COLO829 (cell line): ENCODE results near the gene MATCAP1.

Experiments
- DNase-seq: peaks from one replicate; pipeline ENCODE4 v3.0.0; 2012; ENCODE audit warnings: low spot score

The MATCAP1 gene

GRCh38 chr16:67156143-67156844 is 27.5 kb downstream of the MATCAP1 start:
- DNase-seq = no peak

- no peak for DNase-seq
These were observed 28.2 kb downstream of the MATCAP1 start for GRCh38 chr16:67155295-67156142.

DNA sequence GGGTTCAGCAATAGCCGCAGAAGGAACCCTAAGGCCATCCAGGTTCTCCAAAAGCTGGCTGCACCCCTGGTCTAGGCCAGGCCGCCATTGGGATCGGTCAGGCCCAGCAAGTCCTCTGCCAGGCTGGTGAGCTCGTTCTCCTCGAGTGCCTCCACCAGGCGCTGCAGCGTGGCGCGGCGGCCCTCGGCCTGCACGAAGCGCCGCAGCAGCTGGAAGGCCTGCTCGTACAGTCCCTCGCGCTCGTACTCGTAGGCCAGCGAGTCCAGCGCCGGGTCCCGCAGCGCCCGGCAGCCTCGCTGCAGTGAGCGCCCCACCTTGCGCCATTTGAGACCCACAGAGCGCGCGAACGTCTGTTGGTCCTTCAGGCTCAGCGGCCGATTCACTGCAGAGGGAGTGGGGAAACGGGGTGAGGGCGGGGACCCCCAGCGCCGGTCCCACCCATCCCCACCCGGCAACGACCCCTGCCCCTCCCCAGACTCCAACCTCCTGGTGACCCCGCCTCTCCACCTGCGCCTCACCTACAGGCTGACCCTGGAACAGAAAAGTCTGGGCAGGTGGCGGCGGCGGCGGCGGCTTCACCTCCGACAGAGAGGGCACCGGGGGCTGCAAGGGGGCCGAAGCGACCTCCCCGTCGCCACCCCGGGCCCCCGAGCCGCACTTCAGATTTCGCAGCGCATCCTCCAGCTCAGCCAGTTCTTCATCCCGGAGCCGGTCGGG is 29.0 kb downstream of the MATCAP1 start:
- DNase-seq = no peak

DNA sequence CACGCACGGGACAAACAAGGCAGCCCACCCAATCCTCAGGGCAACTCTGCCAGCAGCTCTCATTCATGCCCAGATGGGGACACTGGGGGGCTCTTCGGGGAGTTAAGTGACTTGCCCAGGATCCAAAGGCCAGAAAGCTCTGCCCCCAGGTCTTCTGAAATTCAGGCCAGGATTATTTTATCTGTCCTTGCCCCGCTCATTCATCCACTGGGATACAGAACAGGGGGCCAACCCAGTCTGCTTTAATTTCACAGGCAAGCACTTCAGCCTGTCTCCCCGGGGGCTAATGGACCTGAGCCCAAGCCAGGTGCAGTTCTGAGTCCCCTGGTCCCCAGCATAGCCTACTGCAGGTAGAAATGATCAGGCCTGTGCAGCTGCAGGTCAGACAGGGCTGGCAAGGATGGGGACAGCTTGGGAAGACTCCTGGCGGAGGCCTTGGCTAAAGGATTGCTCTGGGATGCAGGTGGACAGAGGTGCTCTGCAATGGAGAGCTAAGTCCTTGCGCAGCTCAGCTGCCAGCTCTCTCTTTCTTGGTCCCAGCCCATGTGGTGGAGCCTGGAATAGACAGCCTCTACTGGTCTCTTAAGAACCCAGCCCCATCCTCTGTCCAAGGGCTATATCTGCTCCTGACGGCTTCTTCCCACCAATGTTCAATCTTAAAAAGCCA is 32.2 kb downstream of the MATCAP1 start:
- no peak for DNase-seq

DNA sequence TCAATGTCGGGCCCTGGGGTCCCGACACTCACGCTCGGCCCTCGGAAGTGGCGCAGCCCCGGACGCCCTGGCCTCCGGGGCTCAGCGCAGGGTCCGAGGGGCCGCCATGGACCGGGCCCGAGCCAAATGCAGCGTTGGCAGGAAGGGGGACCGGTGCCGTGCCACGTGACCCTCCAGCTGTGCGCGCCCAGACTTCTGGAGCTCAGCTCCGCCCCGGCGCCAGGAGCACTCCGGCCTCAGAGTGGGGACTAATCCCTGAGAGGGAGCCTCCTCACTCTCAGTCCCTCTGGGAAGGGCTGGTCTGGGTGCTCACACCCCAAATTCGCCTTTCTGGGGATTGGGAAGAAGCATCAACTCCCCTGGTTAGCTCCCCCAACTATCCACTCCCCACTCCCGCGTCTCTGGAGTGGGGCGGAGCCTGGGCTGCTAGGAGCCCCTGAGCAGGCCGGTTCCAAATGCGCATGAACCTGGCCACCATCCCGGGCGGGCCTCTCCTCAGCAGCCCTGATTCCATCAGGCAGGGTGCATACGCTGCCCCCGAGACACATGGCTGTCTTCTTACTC is 32.8 kb downstream of the MATCAP1 start, which contains the start of gene B3GNT9:
TSS of gene B3GNT9 (minus strand) at position 166 of the 564 bp plus-strand sequence. CDS start 513 bp downstream, outside the sequence.
- DNase-seq = no peak

- DNase-seq = no peak
These were observed 33.5 kb downstream of the MATCAP1 start for GRCh38 chr16:67150047-67150832.

DNA sequence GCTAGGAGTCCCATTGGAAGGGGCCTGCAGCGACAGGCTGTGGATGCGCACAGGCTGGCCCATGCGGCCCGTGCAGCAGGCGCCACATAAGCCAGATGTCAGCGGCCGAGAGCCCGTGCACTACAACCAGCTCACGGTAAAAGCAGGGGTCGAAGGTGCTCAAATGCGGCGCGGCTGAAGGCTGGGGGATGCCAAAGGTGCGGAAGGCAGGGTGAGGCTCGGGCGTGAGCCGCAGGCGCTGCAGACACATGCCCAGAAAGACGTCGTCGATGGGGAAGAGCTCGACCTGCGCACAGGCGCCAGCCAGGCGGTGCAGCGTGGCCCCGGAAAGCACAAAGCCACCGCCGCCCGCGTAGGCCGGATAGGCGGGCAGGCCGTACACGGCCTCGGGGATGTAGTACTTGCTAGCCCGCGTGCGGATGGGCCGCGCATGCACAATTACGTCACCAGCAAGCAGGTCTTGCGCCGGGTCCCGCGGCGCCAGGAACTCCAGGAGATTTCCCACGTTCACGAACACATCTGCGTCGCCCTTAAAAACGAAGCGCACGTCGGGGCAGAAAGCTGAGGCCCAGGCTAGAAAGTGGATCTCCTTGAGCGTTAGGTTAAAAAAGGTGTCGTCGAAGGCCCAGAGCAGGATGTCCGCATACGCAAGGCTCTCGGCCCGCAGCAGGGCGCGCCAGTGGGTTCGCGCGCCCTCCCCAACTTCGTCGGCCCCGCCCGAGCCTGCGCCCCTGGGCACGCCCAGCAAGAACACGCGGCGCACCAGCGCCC is 34.3 kb downstream of the MATCAP1 start:
- no peak for DNase-seq

DNA sequence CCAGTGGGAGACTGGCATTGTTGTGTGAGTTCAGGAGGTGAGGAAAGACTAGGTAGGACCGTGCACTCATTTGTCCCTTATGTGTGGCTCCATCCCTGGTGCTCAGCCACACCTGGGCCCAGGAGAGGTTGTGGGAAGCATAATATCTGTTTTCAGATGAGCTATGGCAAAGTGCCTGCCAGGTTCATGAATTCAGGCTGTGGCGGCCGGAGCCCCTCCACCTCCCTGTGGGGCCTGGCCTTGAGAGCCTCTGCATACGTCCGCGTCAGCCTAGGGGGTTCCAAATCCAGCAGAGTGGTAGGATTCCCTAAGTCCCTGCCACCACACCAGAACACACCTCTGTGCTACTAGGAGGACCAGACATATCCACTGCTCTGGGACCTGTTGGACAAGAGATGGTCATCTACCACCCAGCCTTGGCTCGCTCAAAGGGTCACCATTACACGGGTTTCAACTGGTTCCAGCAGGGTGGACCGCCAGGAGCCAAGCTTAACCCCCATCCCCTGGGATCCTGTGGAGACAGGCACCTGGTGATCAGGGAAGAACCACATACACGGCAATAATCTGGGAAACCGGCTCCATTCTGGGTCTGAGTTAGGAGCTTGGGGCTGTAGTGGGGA is 35.0 kb downstream of the MATCAP1 start:
- no peak for DNase-seq

DNA sequence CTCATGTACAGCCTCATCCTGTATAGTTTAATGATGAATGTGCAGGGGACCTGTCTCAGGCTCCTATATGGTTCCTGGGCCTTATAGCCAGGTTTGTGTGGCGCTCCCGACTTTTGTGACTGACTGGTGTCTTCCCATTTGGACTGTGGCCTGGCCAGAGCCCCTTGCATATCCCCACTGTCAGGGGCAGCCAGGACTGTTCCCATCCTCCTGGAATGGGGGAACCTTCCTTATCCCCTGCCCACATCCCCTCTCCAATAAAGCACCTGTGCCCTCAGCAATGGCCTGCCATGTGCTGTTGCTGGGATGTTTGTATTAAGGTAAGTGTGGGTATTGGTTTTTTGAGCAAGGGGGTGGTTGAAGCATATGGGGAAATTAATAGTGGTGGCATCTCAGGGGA is 35.5 kb downstream of the MATCAP1 start:
- no peak for DNase-seq

DNA sequence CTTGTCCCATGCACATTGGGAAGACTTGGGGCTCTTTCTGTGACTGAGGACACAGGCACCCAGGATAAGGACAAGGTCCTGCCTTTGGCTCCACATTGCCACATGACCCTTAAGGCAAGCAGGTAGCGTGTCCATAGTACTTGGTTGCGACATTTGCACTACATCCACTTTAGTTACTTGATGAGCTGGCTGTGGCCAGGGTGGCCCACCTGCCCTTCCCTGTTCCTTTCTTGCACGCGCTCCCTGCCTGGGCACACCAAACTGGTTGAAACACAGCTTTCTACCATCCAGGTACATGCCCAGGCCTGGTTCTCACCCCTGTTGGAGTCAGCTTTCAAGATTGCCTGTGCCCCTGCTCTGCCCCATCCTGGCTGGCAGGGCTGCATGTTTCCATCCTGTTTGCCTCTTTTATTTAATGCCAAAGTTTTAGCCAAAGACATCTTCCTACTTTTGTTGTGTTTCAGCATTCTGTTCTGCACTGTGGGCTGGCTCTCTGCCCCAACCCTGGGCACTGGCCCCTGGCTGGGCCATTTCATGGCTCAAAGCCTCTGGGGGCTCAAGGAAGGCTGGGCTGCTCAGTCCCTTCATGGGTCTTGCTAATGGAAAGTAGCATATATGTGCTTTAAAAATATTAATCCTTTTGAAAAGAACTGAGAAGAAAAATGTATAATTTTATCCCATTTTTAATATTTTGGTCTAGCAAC is 36.2 kb downstream of the MATCAP1 start:
- no peak for DNase-seq

DNA sequence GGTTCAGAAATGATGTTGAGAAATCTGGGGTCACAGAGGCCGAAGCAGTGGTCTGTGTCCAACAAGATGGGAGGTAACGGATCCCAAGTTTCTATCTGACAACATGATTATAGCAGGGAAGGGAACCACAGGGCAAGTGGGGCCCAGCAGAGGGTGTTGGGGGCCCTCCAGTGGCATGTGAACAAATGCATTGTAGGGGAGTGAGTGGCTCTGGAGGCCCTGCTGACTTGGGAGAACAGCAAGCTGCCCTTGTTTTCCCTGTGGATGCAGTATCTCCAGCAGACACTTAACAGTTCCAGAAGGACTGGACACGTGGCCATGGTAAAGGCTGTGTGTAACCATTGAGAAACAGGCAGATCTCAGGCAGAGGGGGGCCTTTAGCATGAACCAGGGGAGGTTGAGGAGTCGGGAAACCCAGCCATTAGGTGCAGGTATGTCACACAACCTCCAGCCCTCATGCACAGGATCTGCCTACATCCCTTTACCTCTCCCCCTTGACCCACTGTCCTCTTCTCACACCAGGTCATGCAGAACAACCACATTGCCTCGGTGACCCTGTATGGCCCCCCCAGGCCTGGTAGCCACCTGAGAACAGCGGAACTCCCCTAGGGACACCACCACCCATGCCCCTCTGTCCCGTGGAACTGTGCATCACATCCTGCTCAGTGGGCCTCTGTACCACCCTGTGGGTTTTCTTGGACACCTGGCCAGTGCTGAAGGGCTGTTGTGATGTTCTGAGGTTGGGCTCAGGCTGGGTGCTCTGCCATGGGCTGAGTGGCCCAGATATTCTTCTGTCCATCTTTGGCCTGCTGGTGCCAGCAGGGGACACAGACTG is 37.0 kb downstream of the MATCAP1 start:
- DNase-seq = no peak

GRCh38 chr16:67145746-67146145 is 38.0 kb downstream of the MATCAP1 start:
- no peak for DNase-seq

DNA sequence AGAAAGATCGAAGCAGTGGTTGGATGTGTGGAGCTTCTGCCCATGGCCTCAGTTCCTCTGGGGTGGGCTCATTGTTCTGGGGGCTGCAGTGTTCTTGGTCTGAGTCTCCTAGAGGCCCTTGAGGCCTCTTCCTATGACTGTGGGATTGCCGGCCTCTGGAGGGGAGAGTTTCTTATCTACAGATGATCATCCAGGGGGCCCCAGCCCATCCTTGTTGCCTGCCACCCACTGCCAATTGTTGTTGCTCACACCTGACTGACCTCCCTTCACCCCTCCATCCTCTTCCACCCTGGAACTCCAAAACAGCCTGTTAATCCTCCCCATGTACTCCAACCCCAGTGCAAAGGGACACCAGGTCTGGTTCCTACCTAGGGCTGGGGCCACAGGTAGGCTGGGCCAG is 38.8 kb downstream of the MATCAP1 start:
- no peak for DNase-seq

DNA sequence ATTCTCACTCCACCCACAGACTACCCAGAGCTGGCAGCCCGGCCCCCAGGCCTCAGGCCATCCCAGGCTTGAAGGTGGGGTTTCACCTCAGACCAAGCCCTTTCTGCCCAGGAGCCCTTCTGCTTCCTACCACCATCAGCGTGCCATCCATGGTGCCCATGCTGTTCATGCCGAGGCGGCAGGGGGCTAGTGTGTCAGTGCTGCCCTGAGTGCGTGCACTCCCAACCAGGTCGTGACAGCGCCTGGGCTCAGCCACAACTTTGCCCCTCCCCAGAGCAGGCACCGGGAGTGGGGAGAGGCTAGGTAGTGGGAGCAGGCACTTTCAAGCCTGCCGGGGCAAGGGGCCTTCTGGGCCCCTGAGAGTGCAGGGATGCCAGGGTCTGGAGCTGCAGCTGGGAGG is 41.4 kb downstream of the MATCAP1 start:
- no peak for DNase-seq

- DNase-seq = no peak
These were observed 42.4 kb downstream of the MATCAP1 start for GRCh38 chr16:67141391-67141790.

DNA sequence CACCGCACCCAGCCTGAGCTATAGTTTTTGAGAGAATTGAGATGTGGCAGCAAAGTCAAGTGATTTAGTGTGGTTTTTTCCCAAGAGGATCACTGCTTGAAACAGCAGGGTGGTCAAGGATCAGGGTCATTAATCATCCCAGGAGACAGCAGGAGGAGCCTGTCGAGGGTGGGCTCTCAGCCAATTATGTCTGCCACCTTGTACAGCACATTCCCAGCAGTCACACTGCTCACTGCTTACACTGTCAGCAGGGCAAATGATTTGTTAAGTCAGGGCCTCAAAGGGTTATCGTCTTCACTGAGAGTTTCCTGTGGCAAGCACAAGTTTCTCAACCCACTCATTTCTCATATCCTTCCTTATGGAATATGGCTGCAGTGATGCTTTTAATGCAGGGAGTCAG is 46.2 kb downstream of the MATCAP1 start:
- no peak for DNase-seq

DNA sequence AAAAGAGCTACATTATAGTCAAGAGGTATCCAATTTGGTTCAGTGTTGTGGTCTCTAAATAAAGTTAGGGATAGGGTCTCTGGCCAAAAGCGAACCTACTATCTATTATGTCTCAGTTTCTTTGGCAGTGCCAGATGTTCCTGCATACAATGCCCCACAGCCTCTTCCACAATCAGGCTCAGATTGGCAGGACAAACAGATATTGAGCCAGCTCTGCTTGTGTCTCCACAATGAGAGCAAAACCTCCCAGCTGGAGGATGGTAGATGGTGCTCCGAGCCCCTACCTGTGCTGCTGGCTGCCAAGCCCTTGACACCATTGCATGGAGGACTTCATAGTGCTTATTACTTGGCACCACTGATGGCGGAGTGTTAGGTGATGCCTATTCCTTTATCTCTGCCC is 54.3 kb downstream of the MATCAP1 start:
- DNase-seq = no peak

DNA sequence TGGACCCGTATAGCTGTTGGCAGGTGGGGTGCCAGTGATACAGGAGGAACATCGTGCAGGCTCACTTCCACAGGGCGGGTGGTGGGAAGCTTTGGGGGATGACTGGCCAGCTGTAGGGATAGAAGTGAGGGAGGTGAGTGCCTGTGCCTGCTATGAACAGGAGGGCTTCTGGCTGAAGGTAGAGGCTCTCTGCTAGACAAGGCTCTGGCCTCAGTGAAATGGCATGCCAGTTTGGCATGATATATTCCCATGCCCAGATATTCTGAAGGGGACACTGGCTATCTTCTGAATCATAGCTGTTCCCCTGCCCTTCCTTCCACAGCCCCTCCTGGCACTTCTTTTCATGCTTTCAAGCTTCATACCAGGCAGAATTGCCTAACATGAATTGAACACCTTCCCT is 54.9 kb downstream of the MATCAP1 start:
- DNase-seq = no peak
